ENCODE measurements around the gene XPO6. TPM values are rescaled to one million over a fixed set of nuclear protein-coding genes. Genes with fewer than 3 reads are reported as not detected.

Gene XPO6
- total and polyA plus RNA-seq, 2 of the 13 experiments (the other 11 are each of a cell fraction or from before 2014, with no cell fraction given) = 109 to 129 TPM

DNA sequence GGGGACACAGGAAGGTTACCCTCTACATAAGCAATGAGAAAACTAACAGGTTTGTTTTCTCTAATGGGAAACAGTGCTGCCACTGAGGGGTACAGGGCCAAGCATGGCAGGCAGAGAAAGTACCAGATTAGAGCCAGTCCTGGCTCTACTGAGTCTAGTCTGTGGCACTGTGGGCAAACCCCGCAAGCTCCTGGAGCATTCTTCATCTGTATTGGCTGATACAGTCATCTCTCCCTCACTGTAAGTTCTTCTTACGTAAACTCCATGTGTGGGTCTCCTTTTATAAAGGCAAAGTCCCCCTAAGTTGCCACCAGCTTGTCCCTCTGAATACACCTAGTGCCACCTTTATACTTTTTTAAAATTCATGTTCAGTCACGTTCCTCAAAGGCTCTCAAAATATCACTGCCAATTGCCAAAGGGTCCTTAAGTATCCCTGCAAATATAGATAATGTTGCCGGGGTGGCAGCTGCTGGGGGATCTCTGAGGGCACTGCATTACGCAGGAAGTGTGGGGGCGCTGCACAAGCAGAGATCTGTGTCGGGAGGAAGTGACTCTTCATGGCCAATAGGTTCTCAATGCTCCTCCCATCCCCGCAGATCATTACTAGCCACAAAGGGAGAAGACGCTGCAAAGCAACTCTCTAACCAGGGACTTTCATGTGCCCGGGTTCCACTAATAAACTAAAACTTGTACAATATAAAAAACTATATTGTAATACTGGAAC lies 18.8 kb downstream of the XPO6 start (continued):
- TF ChIP-seq, protein P1, sequence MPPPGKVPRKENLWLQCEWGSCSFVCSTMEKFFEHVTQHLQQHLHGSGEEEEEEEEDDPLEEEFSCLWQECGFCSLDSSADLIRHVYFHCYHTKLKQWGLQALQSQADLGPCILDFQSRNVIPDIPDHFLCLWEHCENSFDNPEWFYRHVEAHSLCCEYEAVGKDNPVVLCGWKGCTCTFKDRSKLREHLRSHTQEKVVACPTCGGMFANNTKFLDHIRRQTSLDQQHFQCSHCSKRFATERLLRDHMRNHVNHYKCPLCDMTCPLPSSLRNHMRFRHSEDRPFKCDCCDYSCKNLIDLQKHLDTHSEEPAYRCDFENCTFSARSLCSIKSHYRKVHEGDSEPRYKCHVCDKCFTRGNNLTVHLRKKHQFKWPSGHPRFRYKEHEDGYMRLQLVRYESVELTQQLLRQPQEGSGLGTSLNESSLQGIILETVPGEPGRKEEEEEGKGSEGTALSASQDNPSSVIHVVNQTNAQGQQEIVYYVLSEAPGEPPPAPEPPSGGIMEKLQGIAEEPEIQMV (CRISPR knock-in tag; IDR thresholded peaks at IDR 0.05; ENCODE audit: low read depth) = no peak
- TF ChIP-seq ETV5 (CRISPR knock-in tag; IDR thresholded peaks at IDR 0.05; ENCODE audit: borderline replicate concordance) (no peak), MEF2D (CRISPR knock-in tag; IDR thresholded peaks at IDR 0.05) (no peak), ZNF570 (CRISPR knock-in tag; IDR thresholded peaks at IDR 0.05; ENCODE audit: borderline replicate concordance) (no peak), ZNF777 (CRISPR knock-in tag; IDR thresholded peaks at IDR 0.05) (no peak), SNAI1 (CRISPR knock-in tag; IDR thresholded peaks at IDR 0.05; ENCODE audit: borderline replicate concordance) (no peak)
- TF ChIP-seq, protein P2, sequence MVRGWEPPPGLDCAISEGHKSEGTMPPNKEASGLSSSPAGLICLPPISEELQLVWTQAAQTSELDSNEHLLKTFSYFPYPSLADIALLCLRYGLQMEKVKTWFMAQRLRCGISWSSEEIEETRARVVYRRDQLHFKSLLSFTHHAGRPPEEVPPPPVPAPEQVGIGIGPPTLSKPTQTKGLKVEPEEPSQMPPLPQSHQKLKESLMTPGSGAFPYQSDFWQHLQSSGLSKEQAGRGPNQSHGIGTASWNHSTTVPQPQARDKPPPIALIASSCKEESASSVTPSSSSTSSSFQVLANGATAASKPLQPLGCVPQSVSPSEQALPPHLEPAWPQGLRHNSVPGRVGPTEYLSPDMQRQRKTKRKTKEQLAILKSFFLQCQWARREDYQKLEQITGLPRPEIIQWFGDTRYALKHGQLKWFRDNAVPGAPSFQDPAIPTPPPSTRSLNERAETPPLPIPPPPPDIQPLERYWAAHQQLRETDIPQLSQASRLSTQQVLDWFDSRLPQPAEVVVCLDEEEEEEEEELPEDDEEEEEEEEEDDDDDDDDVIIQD (CRISPR knock-in tag; IDR thresholded peaks at IDR 0.05; ENCODE audit: low read depth) = no peak
- TF ChIP-seq, protein P3, sequence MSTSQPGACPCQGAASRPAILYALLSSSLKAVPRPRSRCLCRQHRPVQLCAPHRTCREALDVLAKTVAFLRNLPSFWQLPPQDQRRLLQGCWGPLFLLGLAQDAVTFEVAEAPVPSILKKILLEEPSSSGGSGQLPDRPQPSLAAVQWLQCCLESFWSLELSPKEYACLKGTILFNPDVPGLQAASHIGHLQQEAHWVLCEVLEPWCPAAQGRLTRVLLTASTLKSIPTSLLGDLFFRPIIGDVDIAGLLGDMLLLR (CRISPR knock-in tag; IDR thresholded peaks at IDR 0.05) = no peak
